ENCODE measurements around the gene DIP2A. TPM values are rescaled to one million over a fixed set of nuclear protein-coding genes. Genes with fewer than 3 reads are reported as not detected.

The DIP2A gene
- total RNA-seq, 4 donors from 2014 or later, result 42.3 to 141 (median 52.8) TPM

- TF ChIP-seq POLR2AphosphoS5 (IDR thresholded peaks at IDR 0.05) (no peak), POLR2A (IDR thresholded peaks at IDR 0.05) (no peak), EP300 (IDR thresholded peaks at IDR 0.05) (no peak)
- TF ChIP-seq, protein P1, sequence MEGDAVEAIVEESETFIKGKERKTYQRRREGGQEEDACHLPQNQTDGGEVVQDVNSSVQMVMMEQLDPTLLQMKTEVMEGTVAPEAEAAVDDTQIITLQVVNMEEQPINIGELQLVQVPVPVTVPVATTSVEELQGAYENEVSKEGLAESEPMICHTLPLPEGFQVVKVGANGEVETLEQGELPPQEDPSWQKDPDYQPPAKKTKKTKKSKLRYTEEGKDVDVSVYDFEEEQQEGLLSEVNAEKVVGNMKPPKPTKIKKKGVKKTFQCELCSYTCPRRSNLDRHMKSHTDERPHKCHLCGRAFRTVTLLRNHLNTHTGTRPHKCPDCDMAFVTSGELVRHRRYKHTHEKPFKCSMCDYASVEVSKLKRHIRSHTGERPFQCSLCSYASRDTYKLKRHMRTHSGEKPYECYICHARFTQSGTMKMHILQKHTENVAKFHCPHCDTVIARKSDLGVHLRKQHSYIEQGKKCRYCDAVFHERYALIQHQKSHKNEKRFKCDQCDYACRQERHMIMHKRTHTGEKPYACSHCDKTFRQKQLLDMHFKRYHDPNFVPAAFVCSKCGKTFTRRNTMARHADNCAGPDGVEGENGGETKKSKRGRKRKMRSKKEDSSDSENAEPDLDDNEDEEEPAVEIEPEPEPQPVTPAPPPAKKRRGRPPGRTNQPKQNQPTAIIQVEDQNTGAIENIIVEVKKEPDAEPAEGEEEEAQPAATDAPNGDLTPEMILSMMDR (IDR thresholded peaks at IDR 0.05), result no peak
- no peaks in the 10 kb centered on the region for H3K4me1 ChIP-seq
- no peak overlapping the region for H3K4me3 ChIP-seq
- no peak for DNase-seq (ENCODE audit: low spot score in 2 of 2)
- WGBS, result 45% methylated on average over 7 of the region's 7 CpGs
- H3K27me3 ChIP-seq, result no peaks in the 10 kb centered on the region
- no peaks in the 10 kb centered on the region for H3K36me3 ChIP-seq
- peaks cover 4% of the 10 kb centered on the region for H3K9me3 ChIP-seq
- H3K27ac ChIP-seq, result peak overlapping the region; percentile 18
Observed at GRCh38 chr21:46585191-46585953, 126.7 kb downstream of the DIP2A start.

DNA sequence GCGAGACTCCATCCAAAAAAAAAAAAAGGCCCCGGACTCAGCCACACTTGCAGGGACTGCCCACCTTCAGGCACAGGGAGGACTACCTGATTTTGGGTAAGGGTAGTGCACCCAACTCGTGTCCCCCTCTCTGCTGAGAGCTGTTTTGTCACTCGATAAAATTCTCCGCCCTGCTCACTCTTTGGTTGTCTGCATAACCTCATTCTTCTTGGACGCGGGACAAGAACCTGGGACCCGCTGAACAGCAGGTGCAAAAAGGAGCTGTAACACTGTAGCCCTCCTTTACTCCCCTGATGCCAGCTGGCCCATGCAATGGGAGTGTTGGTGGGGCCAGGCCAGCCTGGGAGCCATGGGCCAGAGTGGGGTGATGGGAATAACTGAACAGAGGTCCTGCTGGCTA, 135.6 kb downstream of the DIP2A start:
- Histone ChIP-seq H3K9me3 (peaks cover 5% of the 10 kb centered on the region), H3K4me3 (no peak overlapping the region), H3K36me3 (no peaks in the 10 kb centered on the region), H3K27ac (no peak overlapping the region), H3K4me1 (peaks cover 6% of the 10 kb centered on the region), H3K27me3 (no peaks in the 10 kb centered on the region)
- DNase-seq (ENCODE audit: low spot score in 2 of 2), result no peak
- TF ChIP-seq EP300 (IDR thresholded peaks at IDR 0.05), result no peak
- TF ChIP-seq, protein P1 (IDR thresholded peaks at IDR 0.05), result no peak
- TF ChIP-seq POLR2AphosphoS5 (IDR thresholded peaks at IDR 0.05), result no peak
- TF ChIP-seq POLR2A (IDR thresholded peaks at IDR 0.05), result no peak
- WGBS, result 89% methylated on average over 6 of the region's 8 CpGs

- Histone ChIP-seq H3K27me3 (no peaks in the 10 kb centered on the region), H3K4me3 (no peak overlapping the region), H3K4me1 (peaks cover 6% of the 10 kb centered on the region), H3K9me3 (peaks cover 5% of the 10 kb centered on the region), H3K27ac (no peak overlapping the region), H3K36me3 (no peaks in the 10 kb centered on the region)
- no peak for DNase-seq (ENCODE audit: low spot score in 2 of 2)
- TF ChIP-seq EP300 (IDR thresholded peaks at IDR 0.05) (no peak), POLR2A (IDR thresholded peaks at IDR 0.05) (no peak), POLR2AphosphoS5 (IDR thresholded peaks at IDR 0.05) (no peak)
- TF ChIP-seq, protein P1 (IDR thresholded peaks at IDR 0.05), result no peak
- 80% methylated on average over 1 of the region's 1 CpG for whole genome bisulfite sequencing
Observed at GRCh38 chr21:46596201-46596600, 137.5 kb downstream of the DIP2A start.

DNA sequence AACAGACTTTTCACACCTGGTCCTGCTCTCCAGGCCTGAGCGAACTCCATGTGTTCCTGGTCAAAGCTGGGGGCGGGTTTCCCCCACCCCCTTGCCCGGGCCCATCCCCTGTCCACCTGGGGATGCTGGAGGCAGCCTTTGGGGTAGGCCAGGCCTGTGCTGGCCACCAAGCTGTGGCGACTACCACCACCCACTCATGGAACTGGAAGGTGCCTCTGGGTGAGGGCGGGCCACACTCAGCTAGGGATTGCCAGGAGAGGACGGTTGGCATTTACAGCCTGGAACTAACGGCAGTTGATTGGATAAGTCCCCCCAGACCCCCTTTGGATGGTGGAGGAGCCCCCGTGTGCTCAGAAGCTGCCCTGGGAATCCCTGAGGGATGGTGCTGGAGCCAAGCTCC, 138.3 kb downstream of the DIP2A start:
- peaks cover 6% of the 10 kb centered on the region for H3K4me1 ChIP-seq
- no peak overlapping the region for H3K4me3 ChIP-seq
- H3K27ac ChIP-seq, result no peak overlapping the region
- no peaks in the 10 kb centered on the region for H3K27me3 ChIP-seq
- 86% methylated on average over 8 of the region's 8 CpGs for WGBS
- no peaks in the 10 kb centered on the region for H3K36me3 ChIP-seq
- peaks cover 1% of the 10 kb centered on the region for H3K9me3 ChIP-seq
- TF ChIP-seq, protein P1 (IDR thresholded peaks at IDR 0.05), result no peak
- TF ChIP-seq POLR2A (IDR thresholded peaks at IDR 0.05) (no peak), EP300 (IDR thresholded peaks at IDR 0.05) (no peak), POLR2AphosphoS5 (IDR thresholded peaks at IDR 0.05) (no peak)
- DNase-seq (ENCODE audit: low spot score in 2 of 2), result peak in 1 of 2 donors; percentile 52

DNA sequence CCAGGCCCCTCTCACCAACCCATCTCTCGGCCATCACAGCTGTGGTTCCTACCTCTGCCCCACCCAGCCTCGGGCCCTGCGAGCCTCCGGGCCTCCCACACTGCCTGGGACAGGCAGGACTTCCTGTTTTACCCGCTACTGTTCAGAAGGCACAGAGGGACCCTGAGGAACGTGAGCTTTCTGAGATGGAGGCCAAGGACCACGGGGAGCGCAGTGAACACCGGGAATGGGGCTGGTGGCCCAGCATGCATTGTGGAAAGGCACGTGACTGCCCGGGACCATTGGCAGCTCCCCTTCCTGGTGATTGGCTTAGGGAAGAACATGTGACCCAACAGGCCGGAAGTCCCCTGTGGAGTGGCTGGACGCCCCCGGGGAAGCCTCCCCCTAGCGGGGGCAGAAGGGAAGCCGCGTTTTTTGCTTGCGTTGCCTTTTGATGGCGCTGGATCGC, 139.2 kb downstream of the DIP2A start:
- WGBS, result 94% methylated on average over 20 of the region's 20 CpGs
- no peaks in the 10 kb centered on the region for H3K36me3 ChIP-seq
- H3K4me3 ChIP-seq, result no peak overlapping the region
- H3K27me3 ChIP-seq, result no peaks in the 10 kb centered on the region
- DNase-seq (ENCODE audit: low spot score in 2 of 2), result peak in 1 of 2 donors; percentile 51
- H3K4me1 ChIP-seq, result peaks cover 6% of the 10 kb centered on the region
- TF ChIP-seq EP300 (IDR thresholded peaks at IDR 0.05) (no peak), POLR2A (IDR thresholded peaks at IDR 0.05) (no peak), POLR2AphosphoS5 (IDR thresholded peaks at IDR 0.05) (no peak)
- TF ChIP-seq, protein P1 (IDR thresholded peaks at IDR 0.05), result no peak
- H3K9me3 ChIP-seq, result no peaks in the 10 kb centered on the region
- H3K27ac ChIP-seq, result no peak overlapping the region

Data from suprapubic skin (tissue), 4 donors.